Measurements from ENCODE around the gene NPW. TPM values are rescaled to one million over a fixed set of nuclear protein-coding genes. Genes with fewer than 3 reads are reported as not detected.

NPW gene
- total and polyA plus RNA-seq, 9 of the 15 experiments (the other 6 are each of a cell fraction or from before 2014, with no cell fraction given) = 0.14 to 4.0 (median 2.6) TPM; not detected in 4

- TF ChIP-seq CLOCK (CRISPR knock-in tag; IDR thresholded peaks at IDR 0.05; ENCODE audit: borderline replicate concordance) = no peak
- TF ChIP-seq DDX20 (tag; IDR thresholded peaks at IDR 0.05; ENCODE audit: low read depth) = no peak
- peak in 1 of 2 experiments; percentile 37; a peak in 1 of 3 replicates for TF ChIP-seq CBX3 (IDR thresholded peaks at IDR 0.05; ENCODE audit: borderline replicate concordance in 1 of 2, low read length in 2 of 2)
- TF ChIP-seq ZNF507 (tag; conservative IDR thresholded peaks at IDR 0.05) = no peak
- peak; percentile 19; the same call in 1 of the 2 replicates for TF ChIP-seq ZNF224 (CRISPR knock-in tag; IDR thresholded peaks at IDR 0.05)
- peak; percentile 85 for TF ChIP-seq MAX (CRISPR knock-in tag; IDR thresholded peaks at IDR 0.05)
- no peak for TF ChIP-seq SIX5 (IDR thresholded peaks at IDR 0.05; ENCODE audit: borderline replicate concordance in 1 of 2, insufficient read depth in 1 of 2, low read depth in 1 of 2, low read length in 2 of 2)
- TF ChIP-seq THAP12 (CRISPR knock-in tag; IDR thresholded peaks at IDR 0.05) = no peak
- TF ChIP-seq CEBPG (CRISPR knock-in tag; IDR thresholded peaks at IDR 0.05) = no peak
- TF ChIP-seq CEBPG (tag; conservative IDR thresholded peaks at IDR 0.05 in 1 of 2, IDR thresholded peaks at IDR 0.05 in 1 of 2) = 0 out of 4 replicates have a peak, but pooled peaks of 1 of the 2 experiments have one; percentile 1
- TF ChIP-seq TRIM25 (IDR thresholded peaks at IDR 0.05; ENCODE audit: borderline replicate concordance) = no peak
- no peak for TF ChIP-seq CHD1 (IDR thresholded peaks at IDR 0.05; ENCODE audit: low read length)
- TF ChIP-seq ZNF584 (CRISPR knock-in tag; IDR thresholded peaks at IDR 0.05; ENCODE audit: low read depth) = no peak
- TF ChIP-seq RFX5 (IDR thresholded peaks at IDR 0.05; ENCODE audit: low read depth, low read length) = no peak
- TF ChIP-seq E2F6 (IDR thresholded peaks at IDR 0.05; ENCODE audit: borderline replicate concordance in 1 of 2, extremely low read depth in 1 of 2, insufficient read depth in 1 of 2, insufficient read length in 1 of 2, low read depth in 1 of 2, low read length in 1 of 2, poor library complexity in 1 of 2, severe bottlenecking in 1 of 2) = peak; percentile 97 to 99
- no peak for TF ChIP-seq NFXL1 (CRISPR knock-in tag; IDR thresholded peaks at IDR 0.05)
- no peak for TF ChIP-seq ZEB2 (IDR thresholded peaks at IDR 0.05)
- TF ChIP-seq TEAD4 (IDR thresholded peaks at IDR 0.05; ENCODE audit: low read length) = 0 out of 2 replicates have a peak, but pooled peaks have one; percentile 31
- TF ChIP-seq TEAD4 (CRISPR knock-in tag; IDR thresholded peaks at IDR 0.05; ENCODE audit: borderline replicate concordance) = no peak
Observed at GRCh38 chr16:2008631-2009163, 10.9 kb upstream of the NPW start (continued).

Measured in K562 (cell line).